Testis (tissue), 2 donors: ENCODE results near the gene ZNF148.

Experiments used
- CTCF ChIP-seq, 3 experiments: fragments of 450-650 bp in 2 of 3; fragments of 200-600 bp in 1 of 3; sonication (generic) in 1 of 3; IDR thresholded peaks; one replicate each; pipeline ENCODE4 v1.5.1; 2016 to 2019; ENCODE audit warnings: antibody characterized with exemption in 3 of 3, mild to moderate bottlenecking in 2 of 3, moderate library complexity in 1 of 3
- POLR2A ChIP-seq: fragments of 450-650 bp; IDR thresholded peaks from one replicate; pipeline ENCODE4 v1.6.1; 2017; ENCODE audit warnings: antibody characterized with exemption, mild to moderate bottlenecking, moderate library complexity

GRCh38 chr3:125358923-125359322 lies 16.2 kb downstream of the ZNF148 start:
- TF ChIP-seq CTCF (IDR thresholded peaks at IDR 0.05), result no peak
- TF ChIP-seq POLR2A, result no peak
